Measurements from ENCODE around the gene MTR.

MTR gene

DNA sequence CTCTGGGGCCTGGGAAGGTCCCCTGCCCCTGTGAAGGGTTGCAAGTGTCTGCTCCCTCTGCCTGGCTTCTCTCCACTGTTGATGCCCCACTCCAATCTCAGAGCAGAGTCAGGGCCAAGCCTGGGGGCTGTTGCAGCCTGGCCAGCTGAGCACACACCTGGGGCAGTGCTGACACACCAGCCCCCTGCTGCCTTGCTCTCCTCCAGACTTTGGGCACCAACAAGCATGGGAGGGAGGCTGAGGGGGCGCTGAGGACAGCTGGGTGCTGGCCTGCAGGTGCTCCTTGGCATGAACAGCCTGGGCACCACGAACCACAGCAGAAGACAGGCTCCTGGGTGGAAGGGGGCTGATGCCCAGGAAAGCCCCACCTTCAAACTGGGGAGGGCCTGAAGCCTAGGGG, 9.6 kb upstream of the MTR start:
- DNase-seq: no peak

- DNase-seq: no peak
Measured at GRCh38 chr1:236786453-236786852, 8.6 kb upstream of the MTR start.

DNA sequence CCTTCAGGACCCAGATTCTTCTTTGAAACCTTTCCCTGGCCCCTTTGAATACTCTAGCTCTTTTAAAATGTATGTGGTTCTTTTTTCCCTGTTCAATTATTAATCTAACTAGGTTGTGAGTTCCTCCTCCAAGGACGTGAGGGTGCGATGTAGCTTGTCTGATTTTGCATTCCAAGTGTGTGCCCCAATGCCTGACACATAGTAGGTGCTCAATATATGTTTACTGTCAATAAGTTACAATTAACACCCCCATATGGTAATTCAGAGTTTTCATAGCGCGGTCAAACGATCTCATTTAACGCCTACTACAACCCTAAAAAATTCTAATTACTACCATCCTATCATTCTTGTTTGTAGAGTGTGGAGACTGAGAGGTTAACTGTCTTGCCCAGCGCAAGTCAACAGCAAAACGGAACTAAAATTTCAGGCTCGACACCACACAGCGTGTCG, 482 bp upstream of the MTR start:
- no peak for DNase-seq

DNA sequence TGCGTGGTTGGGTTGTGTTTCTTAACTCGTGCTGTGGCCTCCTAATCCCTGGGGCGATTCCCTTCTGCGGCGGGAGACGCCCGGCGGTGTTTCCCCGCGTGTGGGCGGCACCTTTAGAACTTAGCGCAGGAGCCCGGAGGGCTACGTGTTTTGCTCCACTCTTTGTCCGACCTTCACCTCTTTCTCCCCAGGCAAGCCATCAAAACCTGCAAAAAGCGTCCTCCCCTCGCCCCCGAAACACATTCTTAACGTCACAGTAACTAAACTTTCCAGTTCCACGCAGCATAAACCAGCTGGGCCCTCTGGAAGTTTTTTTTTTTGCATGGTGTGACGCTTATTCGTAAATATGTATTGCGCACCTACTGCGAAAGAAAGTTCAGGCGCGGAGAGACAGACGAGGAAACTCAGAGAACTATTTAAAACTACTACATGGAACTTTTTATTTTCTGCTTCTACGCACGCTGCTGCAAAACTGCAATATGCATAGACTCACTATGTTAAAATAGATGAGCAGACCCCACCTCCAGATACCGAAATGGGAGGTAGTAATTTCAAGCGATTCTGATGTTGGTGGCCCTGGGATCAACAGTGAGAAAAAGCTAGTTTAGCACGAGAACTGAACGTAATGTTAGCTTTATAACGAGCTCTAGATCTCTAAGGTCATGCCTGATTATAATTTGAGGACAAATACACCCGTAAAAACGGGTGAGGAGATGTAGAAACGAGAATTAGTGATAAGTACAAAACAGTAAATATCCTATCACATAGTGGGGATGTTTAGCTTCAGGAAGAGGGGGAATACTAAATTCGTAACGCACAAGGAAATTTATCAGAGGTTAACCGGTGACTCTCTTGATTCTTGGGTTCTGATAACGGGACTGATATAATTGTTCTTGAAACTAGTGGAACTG, 920 bp downstream of the MTR start:
- DNase-seq: peak; percentile 81

DNA sequence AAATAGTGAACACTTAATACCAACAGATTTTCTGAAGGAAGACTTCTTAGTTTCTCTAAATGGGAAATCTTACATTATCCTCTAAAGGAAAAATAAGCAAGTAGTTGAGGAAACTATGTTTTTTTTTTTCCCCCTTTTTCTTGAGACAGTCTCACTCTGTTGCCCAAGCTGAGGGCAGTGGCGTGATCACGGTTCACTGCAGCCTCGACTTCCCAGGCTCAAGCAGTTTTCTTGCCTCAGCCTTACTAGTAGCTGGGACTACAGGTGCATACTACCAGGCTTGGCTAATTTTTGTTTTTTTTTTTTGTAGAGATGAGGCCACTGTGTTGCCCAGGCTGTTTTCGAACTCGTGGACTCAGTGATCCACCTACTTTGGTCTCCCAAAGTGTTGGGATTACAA, 3.9 kb downstream of the MTR start:
- DNase-seq: no peak

DNA sequence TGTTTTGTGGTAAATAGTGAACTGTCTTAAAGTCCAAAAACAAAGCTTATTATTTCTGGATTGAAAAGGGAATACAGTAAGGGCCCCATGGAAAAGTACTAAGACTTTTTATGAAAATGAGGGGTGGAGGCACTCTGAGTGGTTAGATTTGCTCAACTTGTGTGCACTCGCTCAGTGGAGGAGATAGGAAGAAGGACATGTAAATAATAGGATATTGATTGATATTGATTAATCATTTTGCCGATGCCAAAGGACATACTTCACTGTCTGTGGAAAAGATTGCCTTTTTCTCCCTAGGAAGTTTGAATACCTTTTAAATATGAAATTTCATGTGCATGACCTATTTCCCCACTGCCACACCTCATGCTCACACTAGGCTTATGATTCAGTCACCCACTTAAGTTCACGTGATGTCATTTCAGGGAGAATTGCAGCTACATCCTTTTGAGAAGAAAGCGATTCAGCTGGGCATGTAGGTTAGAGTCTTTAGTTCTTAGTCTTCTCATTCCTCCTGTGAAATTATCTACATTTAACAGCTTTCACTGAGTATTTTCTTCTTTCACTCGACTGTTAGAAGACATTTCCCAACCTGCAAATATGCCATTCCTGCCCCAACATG, 5.0 kb downstream of the MTR start:
- DNase-seq: no peak

DNA sequence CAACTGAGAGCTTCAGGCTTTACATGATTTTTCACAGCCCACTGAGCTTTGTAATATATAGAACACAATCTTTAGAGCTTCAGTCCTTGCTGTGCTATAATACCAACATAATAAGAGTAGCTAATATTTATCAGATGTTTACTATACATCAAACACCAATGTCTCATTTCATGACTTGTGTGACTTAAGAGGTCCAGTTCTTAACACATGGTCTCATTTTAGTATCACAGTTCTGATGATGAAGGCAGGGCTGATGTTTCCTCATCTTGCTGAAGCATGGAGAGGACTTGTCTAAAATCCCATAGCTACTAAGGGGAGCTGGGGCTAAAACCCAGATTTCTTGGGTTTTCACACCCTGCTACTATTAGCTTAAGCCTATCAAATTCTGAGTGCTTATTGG, 5.5 kb downstream of the MTR start:
- DNase-seq: no peak

DNA sequence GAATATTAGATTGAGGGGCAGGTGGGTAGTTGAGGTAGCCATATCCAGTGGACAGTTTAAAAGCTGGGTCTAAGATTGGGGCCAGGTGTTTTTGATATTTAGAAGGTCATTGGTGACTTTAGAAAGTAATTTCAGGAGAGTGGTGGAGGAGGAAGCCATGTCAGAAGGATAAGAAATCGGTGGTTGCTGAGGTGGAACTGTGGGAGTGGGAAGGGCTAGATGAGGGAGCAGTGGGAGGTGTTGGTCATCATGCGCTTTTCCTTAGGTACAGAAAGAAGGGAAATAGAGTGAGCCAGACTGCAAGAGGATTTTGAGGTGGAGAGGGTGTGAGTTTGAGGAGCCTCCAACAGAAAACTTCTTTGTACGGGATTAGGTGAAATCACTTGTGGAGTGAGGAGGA, 7.2 kb downstream of the MTR start:
- DNase-seq: no peak

DNA sequence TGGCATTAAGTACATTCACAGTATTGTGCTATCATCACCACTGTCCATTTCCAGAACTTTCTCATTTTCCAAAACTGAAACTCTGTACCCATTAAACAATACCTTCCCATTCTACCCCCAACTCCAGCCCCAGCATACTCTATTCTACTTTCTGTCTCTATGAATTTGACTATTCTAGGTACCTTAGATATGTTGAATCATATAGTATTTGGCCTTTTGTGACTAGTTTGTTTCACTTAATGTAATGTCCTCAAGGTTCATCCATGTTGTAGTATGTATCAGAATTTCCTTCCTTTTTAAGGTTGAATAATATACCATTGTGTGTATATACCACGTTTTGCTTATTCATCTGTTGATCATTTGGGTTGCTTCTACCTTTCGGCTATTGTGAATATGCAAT, 11.5 kb downstream of the MTR start:
- no peak for DNase-seq

DNA sequence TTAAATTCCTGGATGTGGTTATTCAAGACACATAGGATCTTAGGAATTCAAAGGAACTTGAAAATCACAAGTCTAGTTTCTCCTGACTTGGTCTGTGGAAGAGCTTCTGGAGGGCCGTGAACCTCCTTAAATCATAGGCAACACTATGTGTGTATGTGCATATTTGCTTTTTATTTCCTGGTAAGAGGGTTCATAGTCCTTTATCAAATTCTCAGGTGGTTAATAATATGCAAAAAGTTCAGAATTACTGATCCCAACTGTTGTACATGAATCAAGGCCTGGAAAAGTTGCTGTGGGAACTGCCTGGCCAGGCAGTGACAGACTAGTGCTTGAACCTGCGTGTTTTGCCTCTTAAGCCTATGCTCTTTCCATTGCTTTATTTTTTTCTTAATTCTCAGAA, 12.9 kb downstream of the MTR start:
- DNase-seq: no peak

- DNase-seq: no peak
Measured at GRCh38 chr1:236808564-236809130, 13.6 kb downstream of the MTR start.

GRCh38 chr1:236809148-236809547, 14.1 kb downstream of the MTR start:
- no peak for DNase-seq

DNA sequence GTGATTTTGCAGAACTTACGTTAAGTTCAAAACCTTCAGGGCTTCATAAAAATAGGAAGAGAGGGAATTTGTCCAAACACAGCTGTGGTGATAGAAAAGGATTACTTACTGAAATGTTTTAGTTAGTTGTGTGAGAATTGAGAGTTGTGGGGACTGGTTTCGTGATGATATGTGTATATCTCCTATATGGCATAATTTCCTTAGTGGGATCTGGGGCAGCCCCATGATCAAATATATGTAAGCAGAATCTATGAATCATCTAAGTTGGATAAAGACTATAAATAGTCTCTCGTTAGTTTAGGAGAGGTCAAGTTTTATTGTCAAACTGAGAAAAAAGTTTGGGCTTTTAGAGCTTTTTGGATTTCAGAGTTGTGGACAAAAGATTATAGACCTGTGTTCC, 14.9 kb downstream of the MTR start:
- no peak for DNase-seq

DNA sequence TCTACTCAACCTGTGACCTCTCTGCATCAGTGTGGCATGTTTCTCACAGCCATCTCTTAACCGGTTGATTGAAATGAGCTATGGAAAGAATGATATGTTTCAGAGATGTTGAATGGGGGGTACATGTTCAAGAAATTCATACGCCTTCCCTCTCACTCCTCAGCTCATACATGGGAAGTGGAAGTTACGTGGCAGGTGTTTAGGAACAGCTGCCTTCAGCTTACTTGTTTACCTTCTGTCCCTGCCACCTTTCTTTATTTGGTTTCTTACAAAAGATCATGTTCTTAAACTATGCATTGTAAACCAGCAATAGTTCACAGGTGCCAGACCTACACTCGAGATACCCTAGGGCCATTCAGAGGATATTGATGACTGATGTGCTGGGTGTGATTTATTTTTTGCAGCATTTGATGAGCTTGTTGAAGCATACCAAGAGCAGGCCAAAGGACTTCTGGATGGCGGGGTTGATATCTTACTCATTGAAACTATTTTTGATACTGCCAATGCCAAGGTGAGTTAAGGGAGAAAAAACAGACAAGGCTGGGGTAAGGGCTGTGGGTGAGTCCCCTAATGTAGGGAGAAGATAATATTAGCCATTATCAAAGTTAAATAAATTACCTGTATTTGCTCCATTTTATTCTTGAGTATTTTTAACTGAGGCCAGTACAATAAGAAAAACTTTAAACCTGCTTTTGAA, 17.4 kb downstream of the MTR start:
- no peak for DNase-seq

- no peak for DNase-seq
Measured at GRCh38 chr1:236815941-236816340, 20.8 kb downstream of the MTR start.

- no peak for DNase-seq
Measured at GRCh38 chr1:236819856-236820255, 24.8 kb downstream of the MTR start.

GRCh38 chr1:236821091-236821627, 26.1 kb downstream of the MTR start:
- DNase-seq: no peak

- DNase-seq: no peak
Measured at GRCh38 chr1:236823559-236823958, 28.5 kb downstream of the MTR start.

- no peak for DNase-seq
Measured at GRCh38 chr1:236829085-236829484, 34.0 kb downstream of the MTR start.

- DNase-seq: no peak
Measured at GRCh38 chr1:236830116-236830515, 35.0 kb downstream of the MTR start.

GRCh38 chr1:236830560-236830959, 35.5 kb downstream of the MTR start:
- no peak for DNase-seq

DNA sequence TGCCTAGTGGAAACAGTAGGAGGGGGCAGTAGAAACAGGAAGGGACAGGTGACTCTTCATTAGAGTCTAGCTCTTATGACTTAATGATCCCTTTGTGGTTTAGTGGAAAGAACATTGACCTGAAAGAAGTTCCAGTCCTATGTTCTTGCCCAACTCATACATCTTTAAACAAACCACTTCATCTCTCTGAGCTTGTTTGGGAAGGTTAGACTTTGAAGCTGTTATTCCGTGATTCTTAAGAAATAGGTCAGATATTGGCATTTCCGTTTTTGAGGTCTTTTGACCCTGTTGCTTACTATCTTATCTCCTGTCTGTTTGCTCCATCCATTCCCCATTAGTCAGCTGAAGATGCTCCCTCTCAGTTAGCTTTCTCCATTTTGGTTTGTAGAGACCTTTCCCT, 38.5 kb downstream of the MTR start:
- no peak for DNase-seq

DNA sequence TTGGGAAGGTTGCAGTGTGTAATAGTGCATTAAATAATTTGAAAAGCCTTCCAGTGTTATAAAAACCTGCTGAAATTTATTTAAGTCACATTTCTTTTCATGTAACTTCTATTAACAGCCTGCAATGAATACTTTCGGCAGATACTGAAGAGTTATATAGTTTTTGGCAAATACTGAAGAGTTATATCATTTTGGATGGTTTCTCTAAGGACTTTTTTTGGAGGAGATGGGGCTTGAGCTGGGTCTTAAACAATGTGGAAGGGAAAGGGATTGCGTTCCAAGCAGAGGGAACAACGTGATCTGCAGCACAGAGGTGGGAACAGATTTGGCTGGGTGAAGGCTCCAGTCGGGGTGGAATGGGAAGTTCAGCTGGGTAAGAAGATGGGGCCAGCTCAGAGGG, 39.8 kb downstream of the MTR start:
- no peak for DNase-seq

All from activated CD4-positive, alpha-beta T cell treated with anti-CD3 and anti-CD28 coated beads for 48 hours (primary cell).